HG03064 (cell line): ENCODE data around the gene ZNF662.
"Not testable (repeated sequence)": the region's sequence is repeated elsewhere in the genome, so short reads cannot be mapped to it uniquely, and the experiment has no call there.

Experiments used
- ATAC-seq: cut with Tn5 transposase; IDR thresholded peaks from one replicate; pipeline ENCODE4 v1.9.1; 2021; ENCODE audit warnings: low read depth; ENCODE audit not compliant: unreplicated experiment

Gene ZNF662

GRCh38 chr3:42906070-42906847 is at the start of gene ZNF662:
TSS of gene ZNF662 (plus strand) at chr3:42906142. CDS start at chr3:42908115, 1,973 bp downstream.
- ATAC-seq = no peak

DNA sequence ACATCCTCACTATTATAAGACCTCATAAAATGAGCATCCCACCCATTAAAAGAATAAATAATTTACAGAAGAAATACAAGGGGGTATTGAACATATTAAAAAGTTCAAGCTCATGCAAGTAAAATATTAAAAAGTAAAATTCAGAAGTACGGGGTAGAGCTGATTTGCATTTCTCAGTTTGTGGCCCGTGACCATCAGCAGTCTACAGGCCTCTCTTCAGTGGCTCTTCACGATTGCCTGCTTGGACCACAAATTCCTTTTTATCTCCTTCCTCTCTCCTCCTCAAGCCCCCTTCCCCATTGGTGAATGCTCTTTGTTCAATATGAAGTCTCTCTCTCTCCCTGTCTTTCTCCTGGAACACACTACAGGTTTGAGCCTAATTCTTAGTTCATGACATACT is 49.4 kb upstream of the ZNF662 start:
- no peak for ATAC-seq

GRCh38 chr3:42864321-42864950 is 41.5 kb upstream of the ZNF662 start:
- ATAC-seq = no peak

DNA sequence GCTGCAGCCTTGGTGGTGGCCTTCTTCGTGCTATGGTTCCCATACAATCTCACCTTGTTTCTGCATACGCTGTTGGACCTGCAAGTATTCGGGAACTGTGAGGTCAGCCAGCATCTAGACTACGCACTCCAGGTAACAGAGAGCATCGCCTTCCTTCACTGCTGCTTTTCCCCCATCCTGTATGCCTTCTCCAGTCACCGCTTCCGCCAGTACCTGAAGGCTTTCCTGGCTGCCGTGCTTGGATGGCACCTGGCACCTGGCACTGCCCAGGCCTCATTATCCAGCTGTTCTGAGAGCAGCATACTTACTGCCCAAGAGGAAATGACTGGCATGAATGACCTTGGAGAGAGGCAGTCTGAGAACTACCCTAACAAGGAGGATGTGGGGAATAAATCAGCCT is 40.7 kb upstream of the ZNF662 start:
- ATAC-seq = no peak

GRCh38 chr3:42867138-42867537 is 38.8 kb upstream of the ZNF662 start:
- ATAC-seq = no peak

- no peak for ATAC-seq
These were observed 37.1 kb upstream of the ZNF662 start for GRCh38 chr3:42868841-42869240.

- no peak for ATAC-seq
These were observed 34.2 kb upstream of the ZNF662 start for GRCh38 chr3:42871592-42872196.

DNA sequence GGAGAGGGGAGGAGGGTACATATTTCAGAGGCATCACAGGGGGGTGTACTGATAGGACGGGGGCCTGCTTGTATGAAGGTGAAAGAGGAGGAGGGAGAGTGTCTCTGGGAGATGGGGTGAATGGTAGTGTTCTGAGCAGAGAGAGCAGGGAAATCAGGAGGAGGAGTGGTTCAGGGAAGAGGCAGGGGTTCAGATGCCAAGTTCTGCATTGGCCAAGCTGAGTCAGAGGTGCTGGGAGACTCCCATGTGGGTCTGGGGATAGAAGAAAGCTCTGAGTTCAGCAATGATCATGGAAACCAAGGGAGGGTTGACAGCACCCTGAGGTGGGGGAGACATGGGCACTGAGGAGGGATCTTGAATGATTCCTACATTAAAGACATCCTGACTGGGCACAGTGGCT is 33.2 kb upstream of the ZNF662 start:
- ATAC-seq = no peak

GRCh38 chr3:42873221-42873982 is 32.5 kb upstream of the ZNF662 start:
- ATAC-seq = no peak

DNA sequence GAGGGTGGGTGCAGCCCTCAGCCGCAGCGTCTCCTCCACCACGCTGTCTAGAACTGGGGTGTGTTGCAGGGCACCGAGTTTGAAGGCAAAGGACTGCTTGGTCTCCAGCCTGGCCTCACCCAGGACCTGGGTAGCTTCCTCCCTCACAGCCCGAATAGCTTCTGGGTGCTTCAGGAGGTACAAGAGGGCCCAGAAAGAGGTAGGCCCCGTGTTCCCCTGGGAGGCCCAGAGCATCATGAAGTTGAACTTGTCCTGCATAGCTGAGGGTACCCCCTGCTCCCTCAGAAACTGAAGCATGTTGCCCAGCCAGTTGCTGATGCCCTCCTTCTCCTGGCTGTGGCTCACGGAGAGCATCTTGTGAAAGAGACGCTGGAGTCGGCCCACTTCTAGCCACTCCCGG is 31.2 kb upstream of the ZNF662 start:
- no peak for ATAC-seq

DNA sequence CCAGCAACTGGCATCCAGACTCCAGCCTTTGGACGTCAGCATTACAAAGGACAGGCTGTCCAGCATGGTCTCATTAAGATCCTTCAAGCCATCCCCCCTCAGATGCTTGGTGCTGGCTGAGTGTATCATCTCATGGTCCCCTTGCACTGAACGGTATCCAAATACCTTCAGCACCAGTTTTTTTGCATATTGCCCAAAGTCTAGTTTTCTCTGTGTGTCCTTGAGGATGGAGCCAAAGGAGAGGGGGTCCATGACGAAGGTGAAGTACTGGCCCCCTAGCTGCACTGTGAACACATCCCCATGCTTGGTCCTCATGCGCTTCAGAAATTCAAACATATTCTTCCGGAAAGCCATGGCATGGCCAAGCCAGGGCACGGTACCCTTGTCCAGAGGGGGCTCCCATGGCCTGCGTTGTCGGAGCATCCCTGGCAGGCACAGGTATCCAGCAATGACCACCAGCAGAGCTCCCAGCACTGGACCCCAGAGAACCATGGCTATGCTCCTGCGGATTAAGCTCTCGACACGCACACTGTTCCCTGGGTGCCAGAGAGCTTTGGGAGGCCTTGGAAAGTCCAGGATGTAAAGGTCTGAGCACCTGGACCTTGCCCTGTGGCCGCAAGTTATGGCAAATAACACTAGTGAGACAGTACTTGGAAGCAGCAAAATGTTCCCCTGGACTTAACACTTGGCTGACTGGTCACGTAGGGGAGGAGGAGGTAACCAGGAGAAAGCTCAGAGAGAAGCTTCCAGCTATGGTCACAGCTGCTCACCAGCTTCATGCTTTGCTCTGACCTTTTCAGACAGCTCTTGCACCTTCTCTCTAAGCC is 30.4 kb upstream of the ZNF662 start, which contains the start of gene CYP8B1:
CYP8B1 (minus strand) TSS at position 555 of the 827 bp plus-strand sequence; CDS start at position 492, 63 bp downstream.
- ATAC-seq = no peak

DNA sequence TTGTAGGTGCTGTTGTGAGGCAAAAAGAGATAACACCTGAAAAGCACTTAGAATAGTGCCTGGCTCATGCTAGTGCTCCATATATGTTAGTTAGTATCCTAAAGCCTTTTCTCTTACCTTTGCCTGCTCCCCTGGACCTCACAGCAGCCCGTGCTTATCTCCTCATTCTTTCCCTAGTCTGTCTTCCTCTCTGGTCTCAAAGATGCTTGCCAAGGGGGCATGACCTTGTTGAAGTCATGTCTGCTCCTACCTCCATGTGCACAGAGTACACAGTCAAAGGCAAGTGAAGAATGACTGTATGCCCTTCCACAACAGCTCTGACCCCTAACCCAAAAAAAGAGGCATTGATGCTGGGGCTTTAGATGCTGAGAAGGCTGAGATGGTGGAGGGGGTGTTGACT is 29.5 kb upstream of the ZNF662 start:
- no peak for ATAC-seq

- ATAC-seq = no peak
These were observed 28.8 kb upstream of the ZNF662 start for GRCh38 chr3:42876940-42877720.

GRCh38 chr3:42877881-42878280 is 28.1 kb upstream of the ZNF662 start:
- ATAC-seq = no peak

DNA sequence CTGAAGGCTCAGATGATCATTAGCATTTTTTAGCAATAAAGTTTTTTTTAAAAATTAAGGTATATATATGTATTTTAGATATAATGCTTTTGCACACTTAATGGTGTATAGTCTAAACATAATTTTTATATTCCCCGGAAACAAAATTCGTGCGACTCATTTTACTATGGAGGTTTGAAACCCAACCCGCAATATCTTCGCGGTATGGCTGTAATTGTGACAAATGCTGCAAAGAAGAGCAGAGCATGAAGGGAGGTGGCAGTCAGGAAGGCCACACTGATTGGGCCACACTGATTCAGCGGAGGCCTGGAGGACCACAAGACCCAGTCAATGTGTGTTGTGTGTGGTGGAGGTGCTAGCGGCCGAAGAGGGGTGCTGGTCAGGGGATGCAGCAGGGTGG is 25.8 kb upstream of the ZNF662 start:
- no peak for ATAC-seq

GRCh38 chr3:42880601-42881451 is 25.1 kb upstream of the ZNF662 start:
- ATAC-seq = peak; percentile 97

DNA sequence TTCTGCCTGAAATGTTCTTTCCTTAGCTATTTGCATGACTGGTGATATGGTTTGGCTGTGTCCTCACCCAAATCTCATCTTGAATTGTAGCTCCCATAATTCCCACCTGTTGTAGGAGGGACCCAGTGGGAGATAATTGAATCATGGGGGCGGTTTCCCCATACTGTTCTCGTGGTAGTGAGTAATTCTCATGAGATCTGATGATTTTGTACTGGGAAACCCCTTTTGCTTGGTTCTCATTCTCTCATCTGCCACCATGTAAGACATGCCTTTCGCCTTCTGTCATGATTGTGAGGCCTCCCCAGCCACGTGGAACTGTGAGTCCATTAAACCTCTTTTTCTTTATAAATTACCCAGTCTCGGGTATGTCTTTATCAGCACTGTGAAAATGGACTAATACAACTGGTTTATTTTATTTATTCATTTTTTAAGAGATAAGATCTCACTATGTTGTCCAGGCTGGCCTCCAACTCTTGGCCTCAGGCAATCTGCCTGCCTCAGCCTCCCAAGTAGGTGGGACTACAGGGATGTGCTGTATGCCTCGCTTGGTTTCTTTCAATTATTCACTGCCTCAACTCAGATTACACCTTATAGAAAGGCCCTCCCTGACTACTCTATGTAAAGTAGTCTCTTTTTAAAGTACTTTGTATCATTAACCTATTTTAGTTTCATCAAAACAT is 22.6 kb upstream of the ZNF662 start:
- ATAC-seq = not testable (repeated sequence)

DNA sequence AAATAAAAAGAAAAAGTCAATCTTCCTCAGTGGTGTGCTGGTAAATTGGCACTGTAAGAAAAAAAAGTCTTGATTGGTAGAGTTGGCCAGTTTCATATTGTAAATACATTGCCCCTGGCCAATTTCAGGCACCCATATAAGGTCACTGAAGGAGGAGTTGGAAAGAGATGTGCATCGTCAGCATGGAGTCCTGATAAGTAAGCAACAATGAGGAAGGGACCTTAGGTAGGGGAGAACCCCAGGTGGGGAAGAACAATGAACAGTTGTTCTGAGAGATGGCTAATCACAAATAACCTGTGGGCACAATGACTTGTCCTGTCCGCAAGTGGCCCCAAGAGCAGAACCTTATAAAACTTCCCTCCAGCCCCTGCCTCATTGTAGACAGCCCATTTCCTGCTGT is 21.6 kb upstream of the ZNF662 start:
- no peak for ATAC-seq
